Neural cell (in vitro differentiated cells): Measurements from ENCODE around the gene RBMS3.

ENCODE experiments used
- CTCF ChIP-seq: fragments of 450-650 bp; IDR thresholded peaks from 2 replicates; pipeline ENCODE4 v1.5.1; 2014; ENCODE audit warnings: antibody characterized with exemption, mild to moderate bottlenecking, moderate library complexity; ENCODE audit not compliant: poor library complexity, severe bottlenecking
- EP300 ChIP-seq: fragments of 450-650 bp; conservative IDR thresholded peaks from 2 replicates; pipeline ENCODE4 v1.6.1; 2014; ENCODE audit warnings: antibody characterized with exemption, mild to moderate bottlenecking, moderate library complexity; ENCODE audit not compliant: poor library complexity, severe bottlenecking
- MXI1 ChIP-seq: fragments of 450-650 bp; conservative IDR thresholded peaks from 2 replicates; pipeline ENCODE4 v1.6.1; 2014; ENCODE audit warnings: antibody characterized with exemption, mild to moderate bottlenecking; ENCODE audit not compliant: poor library complexity, severe bottlenecking
- POLR2AphosphoS5 ChIP-seq: IDR thresholded peaks from 2 replicates; pipeline ENCODE4 v1.6.1; 2012
- RAD21 ChIP-seq: fragments of 450-650 bp; conservative IDR thresholded peaks from 2 replicates; pipeline ENCODE4 v1.6.1; 2014; ENCODE audit warnings: antibody characterized with exemption, mild to moderate bottlenecking, moderate library complexity

GRCh38 chr3:29397406-29397805 lies 116.5 kb downstream of the RBMS3 start:
- TF ChIP-seq POLR2AphosphoS5 (no peak), CTCF (no peak), MXI1 (no peak), EP300 (no peak), RAD21 (no peak)
